DMS53 treated with DMSO at 0.1 percent for 48 hours (cell line): ENCODE results near the gene COX11.

Experiments used
- DNase-seq: peaks from one replicate; lab custom pipeline; 2025; ENCODE audit not compliant: unreplicated experiment; lab: John Stamatoyannopoulos, UW

Gene COX11, protein sequence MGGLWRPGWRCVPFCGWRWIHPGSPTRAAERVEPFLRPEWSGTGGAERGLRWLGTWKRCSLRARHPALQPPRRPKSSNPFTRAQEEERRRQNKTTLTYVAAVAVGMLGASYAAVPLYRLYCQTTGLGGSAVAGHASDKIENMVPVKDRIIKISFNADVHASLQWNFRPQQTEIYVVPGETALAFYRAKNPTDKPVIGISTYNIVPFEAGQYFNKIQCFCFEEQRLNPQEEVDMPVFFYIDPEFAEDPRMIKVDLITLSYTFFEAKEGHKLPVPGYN

DNA sequence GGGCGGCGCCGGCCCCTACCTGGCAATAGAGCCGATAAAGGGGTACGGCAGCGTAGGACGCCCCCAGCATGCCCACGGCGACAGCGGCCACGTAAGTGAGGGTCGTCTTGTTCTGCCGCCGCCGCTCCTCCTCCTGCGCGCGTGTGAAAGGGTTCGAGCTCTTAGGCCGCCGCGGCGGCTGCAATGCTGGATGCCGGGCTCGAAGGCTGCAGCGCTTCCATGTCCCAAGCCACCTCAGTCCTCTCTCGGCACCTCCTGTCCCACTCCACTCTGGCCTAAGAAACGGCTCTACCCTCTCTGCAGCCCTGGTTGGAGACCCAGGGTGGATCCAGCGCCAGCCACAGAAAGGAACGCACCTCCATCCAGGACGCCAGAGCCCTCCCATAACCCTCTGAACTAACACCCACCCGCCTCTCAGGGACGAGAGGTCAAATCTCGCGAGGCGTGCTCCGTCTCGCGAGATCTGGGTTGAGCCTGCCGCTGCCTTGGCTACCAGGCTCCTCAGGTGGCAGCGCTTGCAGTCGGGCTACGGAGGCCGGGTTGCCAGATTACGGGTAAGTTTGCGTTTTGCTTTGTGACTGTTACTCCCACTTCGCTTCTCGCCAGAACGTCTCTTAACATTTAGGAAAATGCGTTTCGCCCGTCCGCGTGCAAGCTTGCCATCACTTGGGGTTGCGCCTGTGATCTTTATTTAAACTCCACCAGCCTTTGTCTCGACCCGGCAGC is at the start of gene COX11, which contains the start of gene STXBP4:
COX11 (minus strand) TSS at position 393 of the 726 bp plus-strand sequence; CDS start at position 385, 8 bp downstream.
STXBP4 (plus strand) TSS at position 504 of the 726 bp plus-strand sequence. CDS start 17,455 bp downstream, outside the sequence.
- DNase-seq = peak; percentile 81

DNA sequence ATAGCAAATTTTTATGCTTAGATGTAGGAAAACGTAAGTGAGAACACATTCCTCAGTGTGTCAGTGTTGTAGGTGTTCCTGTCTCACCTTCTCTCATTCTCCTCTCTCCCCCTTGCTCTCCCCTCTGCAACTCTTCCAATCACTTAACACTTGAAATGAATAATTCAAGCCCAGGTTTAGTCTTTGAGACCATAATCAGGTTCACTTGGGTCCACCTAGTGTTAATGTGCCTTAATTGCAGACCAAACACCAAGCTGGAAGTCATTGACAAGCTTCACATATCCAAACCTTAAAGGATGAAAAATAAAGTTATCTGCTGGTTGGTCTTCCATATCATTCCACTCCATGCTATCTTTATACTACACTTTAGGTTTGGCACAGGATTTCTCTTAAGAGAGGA is 37.1 kb upstream of the COX11 start:
- DNase-seq = no peak

DNA sequence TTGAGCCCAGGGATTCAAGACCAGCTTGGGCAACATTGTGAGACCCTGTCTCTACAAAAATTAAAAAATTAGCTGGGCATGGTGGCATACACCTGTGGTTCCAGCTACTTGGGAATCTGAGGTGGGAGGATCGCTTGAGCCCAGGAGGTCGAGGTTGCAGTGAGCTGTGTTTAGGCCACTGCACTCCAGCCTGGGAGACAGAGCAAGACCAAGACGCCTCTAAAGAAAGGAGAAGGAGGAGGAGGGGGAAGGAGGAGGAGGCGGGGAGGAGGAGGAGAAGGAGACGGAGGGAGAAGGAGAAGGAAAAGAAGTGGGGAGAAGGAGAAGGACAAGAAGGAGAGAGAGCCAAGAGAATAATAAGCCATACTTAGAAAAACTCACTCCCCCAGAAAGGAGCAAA is 36.0 kb upstream of the COX11 start:
- no peak for DNase-seq

DNA sequence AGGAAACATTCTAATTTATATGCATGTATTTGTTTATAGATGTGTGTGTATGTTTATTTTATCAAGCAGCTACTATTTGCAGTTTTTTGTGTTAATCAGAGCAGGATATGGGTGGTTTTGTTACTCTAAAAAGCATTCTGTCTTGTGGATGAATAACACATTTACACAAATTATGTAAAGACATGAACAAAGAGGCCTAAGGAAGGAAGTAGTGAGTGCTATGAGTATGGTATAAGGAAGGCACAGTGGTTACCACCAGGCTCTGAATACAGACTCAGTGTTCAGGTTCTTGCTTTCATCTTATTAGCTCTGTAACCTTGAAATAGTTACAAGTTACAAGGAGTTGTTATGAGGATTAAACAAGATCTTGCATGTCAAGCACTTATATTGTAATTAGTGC is 34.0 kb upstream of the COX11 start:
- no peak for DNase-seq

DNA sequence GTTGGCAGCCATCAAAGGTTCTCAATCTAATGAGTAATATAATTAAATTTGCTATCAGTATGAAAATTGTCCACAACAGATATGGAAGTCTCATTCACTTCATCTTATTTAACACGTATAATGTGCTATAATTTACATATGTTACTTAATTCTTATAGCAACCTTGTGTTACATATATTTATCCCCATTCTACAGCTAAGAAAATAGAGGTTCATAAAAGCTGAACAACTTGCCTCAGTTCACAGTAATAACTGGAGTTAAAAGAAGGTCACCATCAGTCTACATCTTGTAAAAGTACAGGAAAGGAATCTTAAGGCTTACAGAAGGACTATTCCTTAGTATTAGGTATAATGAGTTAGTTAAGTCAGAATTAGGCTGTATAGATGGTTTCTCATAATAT is 28.0 kb upstream of the COX11 start:
- no peak for DNase-seq

DNA sequence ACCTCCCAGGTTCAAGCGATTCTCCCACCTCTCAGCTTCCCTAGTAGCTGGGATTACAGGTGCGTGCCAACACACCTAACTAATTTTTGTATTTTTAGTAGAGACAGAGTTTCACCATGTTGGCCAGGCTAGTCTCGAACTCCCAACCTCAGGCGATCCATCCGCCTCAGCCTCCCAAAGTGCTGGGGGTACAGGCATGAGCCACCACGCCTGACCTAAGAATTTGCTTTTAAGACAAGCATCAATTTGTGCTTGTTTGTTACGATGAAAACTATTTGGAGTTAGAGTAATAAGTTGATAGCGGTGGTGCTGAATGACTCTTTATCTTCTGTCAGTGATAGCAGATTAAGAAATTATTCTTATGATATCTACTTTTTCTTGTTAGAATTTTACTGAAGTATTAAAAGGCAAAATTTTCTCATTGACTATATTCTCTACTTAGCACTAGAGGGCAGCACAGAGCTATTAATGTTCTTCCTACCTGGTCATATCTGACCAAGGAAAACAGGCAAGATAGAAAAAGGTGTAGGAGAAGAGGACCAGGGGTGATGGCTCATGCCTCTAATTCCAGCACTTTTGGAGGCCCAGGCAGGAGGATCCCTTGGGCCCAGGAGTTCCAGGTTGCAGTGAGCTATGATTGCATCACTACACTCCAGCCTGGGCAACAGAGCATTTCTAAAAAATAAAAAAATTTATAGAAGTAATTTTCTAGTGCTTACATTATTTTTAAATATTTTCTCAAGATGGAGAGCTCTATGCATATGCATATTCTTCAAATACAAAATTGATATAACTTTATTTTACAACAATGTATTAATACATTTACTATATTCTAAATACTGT is 24.6 kb upstream of the COX11 start:
- DNase-seq = peak; percentile 42

DNA sequence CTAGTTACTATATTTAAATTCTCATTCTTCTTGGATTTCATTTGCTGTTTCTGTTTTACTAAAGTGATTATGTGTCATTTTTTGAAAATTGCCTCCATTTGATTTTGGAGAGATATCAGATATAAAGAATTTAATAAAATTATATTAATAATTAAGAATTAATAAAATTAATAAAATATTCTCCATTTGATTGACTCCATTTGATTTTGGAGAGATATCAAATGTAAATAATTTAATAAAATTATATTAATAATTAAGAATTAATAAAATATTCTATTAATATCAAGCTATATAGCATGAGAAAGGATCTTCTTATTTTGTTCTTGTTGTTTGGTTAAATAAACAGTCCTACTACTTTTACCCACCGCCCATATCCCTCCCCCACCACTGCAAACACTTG is 23.1 kb upstream of the COX11 start:
- no peak for DNase-seq

DNA sequence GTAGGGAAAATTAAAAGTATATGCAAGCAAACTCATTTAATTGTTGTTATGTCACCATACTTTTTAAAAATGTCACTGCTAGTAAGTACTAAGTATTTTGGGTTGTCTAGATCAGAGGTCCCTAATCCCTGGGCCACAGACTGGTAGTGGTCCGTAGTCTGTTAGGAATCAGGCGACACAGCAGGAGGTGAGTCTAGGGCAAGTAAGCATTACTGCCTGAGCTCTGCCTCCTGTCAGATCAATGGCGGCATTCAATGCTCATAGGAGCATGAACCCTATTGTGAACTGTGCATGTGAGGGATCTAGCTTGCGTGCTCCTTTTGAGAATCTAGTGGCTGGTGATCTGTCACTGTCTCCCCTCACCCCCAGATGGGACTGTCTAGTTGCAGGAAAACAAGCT is 21.7 kb upstream of the COX11 start:
- DNase-seq = no peak

DNA sequence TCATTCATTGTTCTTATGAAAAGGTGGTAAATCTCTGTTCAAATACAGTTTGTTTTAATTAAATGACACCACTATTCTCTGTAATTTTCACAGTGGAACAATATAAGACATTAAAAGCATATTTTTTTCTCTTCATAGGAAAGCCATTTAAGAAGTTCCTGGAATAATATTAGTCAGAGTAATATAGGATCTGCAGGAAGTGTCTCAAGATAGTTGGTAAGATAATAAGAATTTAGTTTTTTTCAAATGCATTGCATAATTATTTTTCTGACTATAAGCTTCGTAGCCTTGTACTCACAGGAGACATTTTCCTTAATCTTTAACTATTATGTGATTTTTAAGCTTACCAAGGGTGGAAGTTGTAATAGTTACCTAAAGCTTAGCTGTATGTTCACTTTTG is 17.0 kb upstream of the COX11 start:
- no peak for DNase-seq

DNA sequence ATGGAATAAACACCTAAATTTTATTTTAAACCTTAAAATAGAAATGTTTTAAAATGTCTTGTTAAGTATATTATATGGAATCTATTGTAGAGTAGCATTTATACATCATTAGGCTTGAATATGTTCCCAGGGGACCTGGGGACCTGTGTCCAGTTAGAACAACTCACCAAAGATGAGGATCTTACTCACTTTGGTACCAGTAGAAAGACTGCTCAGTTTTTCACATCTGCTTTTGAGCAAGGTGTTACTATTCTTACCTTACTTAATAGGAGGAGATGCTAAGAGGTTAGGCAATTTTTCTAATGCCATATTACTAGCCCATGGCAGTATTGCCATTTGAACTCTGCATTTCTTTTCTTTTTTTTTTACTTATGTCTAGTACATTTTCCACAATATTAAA is 14.8 kb upstream of the COX11 start:
- no peak for DNase-seq

DNA sequence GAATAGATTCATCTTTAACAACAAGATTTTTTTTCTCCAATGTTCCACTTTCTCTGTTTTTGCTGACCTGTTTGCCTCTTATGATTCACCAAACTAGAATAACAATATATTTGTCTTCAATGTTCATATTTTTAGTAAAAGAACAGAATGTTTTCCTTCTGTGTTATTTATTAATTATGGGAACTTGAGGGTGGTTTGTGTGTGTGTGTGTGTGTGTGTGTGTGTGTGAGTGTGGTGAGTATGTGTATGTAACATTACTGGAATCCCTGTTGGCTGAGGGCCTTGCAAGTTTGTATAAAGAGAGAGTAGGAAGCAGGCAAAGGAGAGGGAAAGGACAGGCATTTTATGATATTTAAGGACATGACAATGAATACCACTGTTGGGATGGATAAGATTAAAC is 13.9 kb upstream of the COX11 start:
- no peak for DNase-seq

DNA sequence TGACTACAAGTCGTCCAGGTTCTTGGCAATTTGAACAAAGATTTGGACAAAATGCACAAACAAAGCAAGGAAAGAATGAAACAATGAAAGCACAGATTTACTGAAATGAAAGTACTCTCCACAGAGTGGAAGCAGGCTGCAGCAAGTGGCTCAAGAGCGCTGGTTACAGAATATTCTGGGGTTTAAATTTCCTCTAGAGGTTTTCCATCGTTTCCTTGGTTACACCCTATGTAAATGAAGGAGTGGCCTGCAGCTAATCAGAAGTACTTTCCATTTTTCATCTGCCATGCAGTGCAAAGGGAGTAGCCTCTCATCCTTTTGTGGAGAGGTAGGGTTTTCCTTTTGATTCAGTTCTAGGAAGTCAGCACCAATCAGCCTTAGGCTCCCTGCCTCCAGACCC is 11.9 kb upstream of the COX11 start:
- no peak for DNase-seq

DNA sequence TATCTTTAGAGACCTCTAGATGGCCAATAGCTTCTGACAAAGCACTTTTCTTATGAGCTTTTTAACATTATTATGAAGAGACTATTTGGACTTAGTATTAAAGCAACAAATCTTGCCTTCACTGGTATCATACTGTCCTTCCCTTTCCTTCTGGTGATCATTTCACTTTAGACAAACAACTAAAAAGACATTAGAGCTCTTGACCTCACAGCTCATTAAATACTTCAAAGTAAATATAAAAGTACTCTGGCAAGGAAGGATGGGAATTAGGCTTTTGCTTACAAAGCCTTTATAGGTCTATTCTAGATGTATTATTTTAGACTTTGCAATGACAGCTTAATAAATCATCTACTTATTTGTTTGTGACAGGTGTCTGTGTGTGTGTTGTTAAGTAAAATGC is 11.2 kb upstream of the COX11 start:
- no peak for DNase-seq

DNA sequence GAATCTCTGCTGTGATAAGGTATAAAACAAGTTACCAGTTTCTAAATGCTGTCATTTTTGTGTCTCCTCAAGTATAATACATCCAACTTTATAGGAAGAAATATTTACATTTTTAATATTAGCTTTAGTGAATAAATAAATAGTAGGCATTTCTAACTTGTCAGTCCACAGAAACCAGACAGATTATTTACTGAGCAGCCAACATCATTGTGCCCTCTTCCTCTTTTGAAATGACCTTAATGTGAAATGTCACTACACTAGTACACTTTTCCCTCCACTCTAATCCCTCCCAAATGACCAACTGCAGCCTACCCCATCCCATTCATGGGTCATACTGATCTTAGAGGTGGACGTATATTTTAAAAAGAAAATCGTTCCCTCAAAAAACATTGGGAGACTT is 9.3 kb upstream of the COX11 start:
- no peak for DNase-seq

DNA sequence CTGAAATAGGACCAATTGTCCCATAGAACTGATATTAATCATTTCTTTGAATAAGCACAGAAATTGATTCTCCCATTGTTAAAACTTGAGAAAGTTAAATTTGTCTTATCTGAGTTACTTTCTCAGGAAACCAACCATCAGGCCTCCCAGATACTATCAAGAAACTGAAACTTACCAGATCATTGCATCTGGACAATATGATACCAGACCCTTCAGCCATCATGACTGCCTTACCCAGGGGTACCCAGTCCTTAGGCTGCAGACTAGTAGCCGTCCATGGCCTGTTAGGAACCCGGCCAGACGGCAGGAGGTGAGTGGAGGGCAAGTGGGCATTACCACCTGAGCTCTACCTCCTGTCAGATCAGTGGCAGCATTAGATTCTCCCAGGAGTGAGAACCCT is 7.9 kb upstream of the COX11 start:
- DNase-seq = no peak

DNA sequence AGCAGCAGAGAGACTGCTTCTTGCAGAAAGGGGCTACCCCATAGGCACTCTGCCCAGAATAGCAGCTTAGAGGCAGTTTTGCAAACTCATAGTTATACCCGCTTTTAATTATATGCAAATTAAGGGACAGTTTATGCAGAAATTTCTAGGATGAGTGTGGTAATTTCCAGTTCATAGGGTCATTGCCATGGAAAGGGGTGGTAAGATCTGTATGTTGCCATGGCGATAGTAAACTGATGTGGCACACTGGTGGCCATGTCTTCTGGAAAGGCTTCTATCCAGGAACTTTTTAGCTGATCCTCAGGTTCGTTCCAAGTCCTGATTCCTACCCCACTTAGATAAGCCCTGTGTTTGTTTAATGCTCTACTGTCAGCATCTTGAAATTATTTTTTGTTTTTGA is 6.3 kb upstream of the COX11 start:
- no peak for DNase-seq

DNA sequence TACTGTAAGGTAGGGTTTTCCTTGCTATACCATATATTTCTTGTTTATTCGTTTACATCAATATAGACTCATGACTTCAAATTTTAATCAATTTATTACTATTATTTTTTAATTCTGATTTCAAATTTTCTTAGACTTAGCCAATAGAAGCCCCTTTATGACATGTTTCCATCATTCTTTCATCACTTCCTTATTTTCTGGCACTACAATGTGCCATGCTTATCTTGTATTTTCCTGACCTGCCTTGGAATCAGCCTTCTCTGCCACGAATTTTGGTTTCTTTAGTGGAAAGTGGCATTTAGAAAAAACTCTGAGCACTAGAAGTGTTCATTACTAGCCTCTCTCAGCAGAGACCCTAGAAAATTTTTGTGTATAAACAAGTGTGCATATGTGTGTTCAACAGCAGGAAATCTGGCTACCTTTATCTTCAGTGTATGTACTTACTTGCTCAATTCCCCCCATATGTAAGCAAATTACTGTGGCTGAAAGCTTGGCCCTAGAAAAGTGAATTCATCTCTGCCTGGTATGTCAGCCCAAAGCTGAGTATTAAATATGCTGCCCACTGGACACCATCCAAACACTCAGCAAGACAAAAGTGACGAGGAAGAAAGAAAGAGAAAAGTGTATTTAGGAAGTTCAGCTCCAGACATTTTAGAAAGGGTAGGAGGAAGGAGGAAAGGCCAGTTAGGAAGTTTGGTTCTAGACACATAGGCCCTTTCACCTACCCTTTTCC is 4.1 kb upstream of the COX11 start:
- DNase-seq = no peak

DNA sequence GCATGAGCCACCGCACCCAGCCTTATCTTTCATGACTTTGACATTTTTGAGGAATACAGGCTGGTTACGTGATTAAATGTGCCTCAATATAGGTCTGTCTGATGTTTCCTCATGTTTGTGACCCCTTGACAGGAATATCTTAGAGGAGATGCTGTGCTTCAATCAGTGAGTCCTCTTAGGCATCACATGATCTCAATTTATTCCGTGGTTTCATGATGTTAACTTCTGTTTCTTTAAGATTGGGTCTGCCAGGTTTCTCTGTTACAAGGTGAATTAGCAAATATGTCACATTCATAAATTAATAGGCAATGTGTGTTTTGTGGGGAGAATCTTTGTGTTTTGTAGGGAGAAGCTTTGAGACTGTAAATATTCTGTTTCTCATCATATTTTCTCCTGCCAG is 3.4 kb upstream of the COX11 start:
- no peak for DNase-seq

DNA sequence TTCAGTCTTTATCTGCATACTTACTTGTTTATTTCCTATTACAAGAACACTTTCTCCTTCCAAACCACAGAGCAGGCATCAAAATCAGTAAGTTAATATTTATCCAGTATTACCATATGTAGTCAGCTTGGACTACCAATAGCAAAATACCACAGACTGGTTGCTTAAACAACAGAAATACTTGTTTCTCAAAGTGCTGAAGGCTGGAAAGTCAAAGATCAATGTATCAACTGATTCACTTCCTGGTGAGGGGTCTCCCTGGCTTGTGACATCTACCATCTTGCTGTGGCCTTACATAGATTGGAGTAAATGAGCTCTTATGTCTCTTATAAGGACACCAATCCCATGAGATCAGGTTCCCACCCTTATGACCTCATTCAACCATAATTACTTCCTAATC is 2.7 kb upstream of the COX11 start:
- no peak for DNase-seq

DNA sequence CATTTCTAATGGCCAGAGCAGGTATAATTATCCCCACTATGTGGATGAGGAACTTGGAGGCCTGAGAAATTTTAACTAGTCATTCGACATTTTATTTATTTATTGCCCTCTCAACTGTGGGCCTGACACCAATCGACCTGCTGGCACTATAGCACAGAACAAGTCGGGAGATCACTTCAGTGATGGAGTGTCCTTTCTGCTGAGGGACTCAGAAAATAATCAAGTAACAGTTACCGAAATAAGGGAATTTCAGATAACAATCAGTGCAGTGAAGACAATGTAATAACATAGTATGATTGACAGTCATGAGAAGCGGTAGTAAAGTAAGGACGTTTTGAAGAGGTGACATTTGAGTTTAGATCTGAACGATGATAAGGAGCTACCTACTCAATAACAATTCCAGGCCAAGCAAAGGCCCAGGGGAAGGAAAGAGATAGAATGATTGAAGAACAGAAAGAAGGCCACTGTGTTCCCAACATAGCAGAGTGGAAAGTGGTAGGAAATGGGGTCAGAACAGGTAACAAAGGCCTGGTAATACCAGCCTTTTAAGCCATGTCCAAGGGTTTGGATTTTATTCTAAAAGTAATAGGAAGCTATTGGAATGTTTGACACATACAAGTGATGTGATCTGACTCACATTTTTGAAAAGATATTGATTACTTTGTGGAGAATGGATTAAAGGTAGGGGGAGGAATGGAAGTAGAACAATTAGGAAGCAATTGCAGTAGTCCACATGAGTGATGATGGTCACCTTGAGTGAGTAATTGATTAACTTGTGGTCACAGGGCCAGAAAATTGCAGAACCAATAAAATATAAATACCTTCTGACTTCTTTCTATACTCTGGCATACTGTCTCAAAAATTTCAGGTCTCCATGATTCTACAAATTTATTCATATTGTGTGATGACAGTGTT is 1.5 kb upstream of the COX11 start:
- no peak for DNase-seq
